ENCODE data around the gene JARID2.
"Not testable (repeated sequence)": the region's sequence is repeated elsewhere in the genome, so short reads cannot be mapped to it uniquely, and the experiment has no call there.

JARID2 gene

DNA sequence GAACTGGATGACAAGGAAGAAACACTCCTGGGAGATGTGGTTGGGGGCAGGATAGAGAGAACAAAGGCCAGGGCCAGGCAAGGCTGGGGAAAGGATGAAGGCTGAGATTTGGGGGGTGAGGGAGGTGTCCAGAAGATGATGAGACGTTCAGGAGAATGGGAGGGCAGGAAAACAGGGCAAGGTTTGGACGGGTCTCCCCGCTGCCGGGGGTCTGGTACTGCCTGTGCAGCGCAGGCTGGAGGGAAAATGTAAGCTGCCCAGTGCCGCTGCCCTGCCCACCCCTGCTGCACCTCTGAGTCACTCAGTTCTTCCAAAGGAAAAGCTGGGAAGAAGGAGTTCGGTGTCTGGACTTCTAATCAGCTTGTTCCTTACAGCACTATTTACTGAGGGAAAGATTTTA lies 286.1 kb downstream of the JARID2 start:
- no peaks in the 10 kb centered on the region for H3K27me3 ChIP-seq (ENCODE audit: control insufficient read depth, insufficient read depth, low read length)
- H3K9me3 ChIP-seq (ENCODE audit: control insufficient read depth, insufficient read depth, low read depth, low read length): peaks cover 12% of the 10 kb centered on the region; the same call in 1 of the 2 replicates
- no peak overlapping the region for H3K9ac ChIP-seq (ENCODE audit: low read length)
- H3K27ac ChIP-seq (ENCODE audit: low read depth, low read length): no peak overlapping the region
- H3K36me3 ChIP-seq (ENCODE audit: control insufficient read depth, insufficient read depth, low read length): no peaks in the 10 kb centered on the region
- no peaks in the 10 kb centered on the region for H3K4me1 ChIP-seq (ENCODE audit: control insufficient read depth, insufficient read depth, low read length)
- no peak overlapping the region for H3K4me3 ChIP-seq (ENCODE audit: low read depth, low read length)

DNA sequence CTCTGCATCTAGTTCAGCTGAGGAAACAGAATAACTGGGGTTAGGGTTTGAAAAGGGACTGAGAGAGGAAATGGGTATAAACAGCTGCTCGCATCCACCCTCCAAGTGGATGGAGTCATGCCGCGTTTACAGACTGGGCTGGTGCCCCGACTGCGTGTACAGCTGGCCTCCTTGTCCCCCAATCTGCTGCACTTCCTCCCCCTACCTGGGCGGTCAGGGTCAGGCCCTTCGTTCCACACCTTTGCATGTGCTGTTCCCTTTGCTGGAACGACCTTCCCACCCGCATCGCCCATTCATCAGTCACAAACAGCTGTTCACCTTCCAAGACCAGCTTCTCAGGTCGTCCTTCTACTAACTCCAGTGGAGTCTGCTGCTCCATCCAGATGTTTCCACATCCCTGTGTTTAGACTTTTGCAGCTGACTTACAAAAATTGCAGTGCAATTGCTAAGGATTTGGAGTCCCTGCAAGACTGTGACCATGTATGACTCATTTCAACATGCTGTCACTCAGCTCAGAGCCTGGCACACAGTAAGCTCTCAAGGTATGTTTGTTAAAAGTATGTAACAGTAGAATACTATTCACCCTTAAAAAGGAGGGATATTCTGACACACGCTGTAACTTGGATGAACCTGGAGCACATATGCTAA lies 287.6 kb downstream of the JARID2 start:
- Histone ChIP-seq H3K9me3 (ENCODE audit: control insufficient read depth, insufficient read depth, low read depth, low read length) (peaks cover 7% of the 10 kb centered on the region; the same call in 1 of the 2 replicates), H3K4me3 (ENCODE audit: low read depth, low read length) (no peak overlapping the region), H3K27me3 (ENCODE audit: control insufficient read depth, insufficient read depth, low read length) (no peaks in the 10 kb centered on the region), H3K27ac (ENCODE audit: low read depth, low read length) (no peak overlapping the region), H3K9ac (ENCODE audit: low read length) (no peak overlapping the region), H3K4me1 (ENCODE audit: control insufficient read depth, insufficient read depth, low read length) (no peaks in the 10 kb centered on the region), H3K36me3 (ENCODE audit: control insufficient read depth, insufficient read depth, low read length) (no peaks in the 10 kb centered on the region)

DNA sequence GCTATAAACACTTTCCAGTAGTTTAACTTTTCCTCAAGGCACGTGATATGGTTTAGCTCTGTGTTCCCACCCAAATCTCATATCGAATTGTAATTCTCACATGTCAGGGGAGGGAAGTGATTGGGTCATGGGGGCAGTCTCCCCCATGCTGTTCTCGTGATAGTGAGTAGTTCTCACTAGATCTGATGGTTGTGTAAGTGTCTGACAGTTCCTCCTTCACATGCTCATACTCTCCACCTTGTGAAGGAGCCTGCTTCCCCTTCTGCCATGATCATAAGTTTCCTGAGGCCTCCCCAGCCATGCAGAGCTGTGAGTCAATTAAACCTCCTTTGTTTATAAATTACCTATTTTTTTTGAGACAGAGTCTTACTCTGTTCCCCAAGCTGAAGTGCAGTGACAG lies 289.1 kb downstream of the JARID2 start:
- H3K27me3 ChIP-seq (ENCODE audit: control insufficient read depth, insufficient read depth, low read length): no peaks in the 10 kb centered on the region
- H3K4me3 ChIP-seq (ENCODE audit: low read depth, low read length): no peak overlapping the region
- no peak overlapping the region for H3K9ac ChIP-seq (ENCODE audit: low read length)
- H3K27ac ChIP-seq (ENCODE audit: low read depth, low read length): no peak overlapping the region
- H3K4me1 ChIP-seq (ENCODE audit: control insufficient read depth, insufficient read depth, low read length): no peaks in the 10 kb centered on the region
- peaks cover 7% of the 10 kb centered on the region; the same call in 1 of the 2 replicates for H3K9me3 ChIP-seq (ENCODE audit: control insufficient read depth, insufficient read depth, low read depth, low read length)
- no peaks in the 10 kb centered on the region for H3K36me3 ChIP-seq (ENCODE audit: control insufficient read depth, insufficient read depth, low read length)

DNA sequence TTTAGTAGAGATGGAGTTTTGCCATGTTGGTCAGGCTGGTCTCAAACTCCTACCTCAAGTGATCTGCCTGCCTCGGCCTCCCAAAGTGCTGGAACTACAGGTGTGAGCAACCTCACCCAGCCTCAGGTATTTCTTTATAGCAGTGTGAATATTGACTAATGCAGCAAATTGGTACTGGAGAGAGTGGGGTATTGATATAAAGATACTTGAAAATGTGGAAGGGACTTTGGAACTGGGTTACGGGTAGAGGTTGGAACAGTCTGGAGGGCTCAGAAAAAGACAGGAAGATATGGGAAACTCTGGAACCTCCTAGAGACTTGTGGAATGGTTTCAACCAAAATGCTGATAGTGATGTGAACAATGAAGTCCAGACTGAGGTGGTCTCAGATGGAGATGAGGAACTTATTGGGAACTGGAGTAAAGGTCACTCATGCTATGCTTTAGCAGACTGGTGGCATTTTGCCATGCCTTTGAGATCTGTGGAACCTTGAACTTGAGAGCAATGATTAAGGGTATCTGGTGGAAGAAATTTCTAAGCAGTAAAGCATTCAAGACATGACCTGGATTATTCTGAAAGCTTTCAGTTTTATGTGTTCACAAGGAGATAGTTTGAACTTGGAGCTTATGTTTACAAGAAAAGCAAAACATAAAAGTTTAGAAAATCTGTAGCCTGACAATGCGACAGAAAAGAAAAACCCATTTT lies 289.8 kb downstream of the JARID2 start:
- Histone ChIP-seq H3K27ac (ENCODE audit: low read depth, low read length) (no peak overlapping the region), H3K36me3 (ENCODE audit: control insufficient read depth, insufficient read depth, low read length) (no peaks in the 10 kb centered on the region)

DNA sequence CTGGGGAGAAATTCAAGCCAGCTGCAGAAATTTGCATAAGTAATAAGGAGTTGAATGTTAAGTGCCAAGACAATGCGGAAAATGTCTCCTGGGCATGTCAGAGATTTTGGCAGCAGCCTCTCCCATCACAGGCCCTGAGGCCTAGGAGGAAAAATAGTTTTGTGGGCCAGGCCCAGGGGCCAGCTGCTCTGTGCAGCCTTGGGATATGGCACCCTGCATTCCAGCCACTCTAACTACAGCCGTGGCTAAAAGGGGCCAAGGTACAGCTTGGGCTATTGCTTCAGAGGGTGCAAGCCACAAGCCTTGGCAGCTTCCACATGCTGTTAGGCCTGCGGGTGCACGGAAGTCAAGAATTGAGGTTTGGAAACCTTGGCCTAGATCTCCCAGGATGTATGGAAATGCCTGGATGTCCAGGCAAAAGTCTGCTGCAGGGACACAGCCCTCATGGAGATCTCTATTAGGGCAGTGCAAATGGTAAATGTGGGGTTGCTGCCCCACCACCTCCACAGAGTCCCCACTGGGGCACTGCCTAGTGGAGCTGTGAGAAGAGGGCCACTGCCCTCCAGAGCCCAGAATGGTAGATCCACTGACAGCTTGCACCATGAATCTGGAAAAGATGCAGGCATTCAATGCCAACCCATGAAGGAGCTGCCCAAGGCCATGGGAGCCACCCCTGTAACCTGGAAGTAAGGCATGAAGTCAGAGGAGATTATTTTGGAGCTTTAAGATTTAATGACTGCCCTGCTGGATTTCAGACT lies 290.5 kb downstream of the JARID2 start:
- H3K4me3 ChIP-seq (ENCODE audit: low read depth, low read length): no peak overlapping the region
- H3K9ac ChIP-seq (ENCODE audit: low read length): no peak overlapping the region
- no peak overlapping the region for H3K27ac ChIP-seq (ENCODE audit: low read depth, low read length)

More for the DNA sequence above, 289.8 kb downstream of the JARID2 start:
- Histone ChIP-seq H3K27me3 (ENCODE audit: control insufficient read depth, insufficient read depth, low read length) (no peaks in the 10 kb centered on the region), H3K4me3 (ENCODE audit: low read depth, low read length) (no peak overlapping the region), H3K9me3 (ENCODE audit: control insufficient read depth, insufficient read depth, low read depth, low read length) (peaks cover 7% of the 10 kb centered on the region; the same call in 1 of the 2 replicates), H3K4me1 (ENCODE audit: control insufficient read depth, insufficient read depth, low read length) (no peaks in the 10 kb centered on the region), H3K9ac (ENCODE audit: low read length) (no peak overlapping the region)

DNA sequence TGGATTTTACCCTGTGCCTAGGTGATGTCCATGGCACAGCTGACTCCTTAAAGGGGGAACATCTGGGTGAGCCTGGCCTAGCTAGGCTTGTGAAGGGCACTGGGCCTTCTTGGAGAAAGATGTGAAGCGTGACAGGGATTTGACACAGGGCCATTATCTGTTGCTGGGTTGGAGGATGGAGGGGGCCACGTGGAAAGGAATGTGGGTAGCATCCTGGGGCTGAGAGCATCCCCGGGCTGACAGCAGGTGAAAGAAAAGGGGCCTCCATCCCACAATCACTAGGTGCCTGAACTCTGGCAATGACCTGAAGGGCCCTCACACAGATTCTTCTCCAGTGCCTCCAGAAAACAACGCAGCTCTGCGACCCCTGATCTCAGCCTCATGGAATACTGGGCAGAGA lies 292.2 kb downstream of the JARID2 start:
- Histone ChIP-seq H3K9ac (ENCODE audit: low read length) (no peak overlapping the region), H3K9me3 (ENCODE audit: control insufficient read depth, insufficient read depth, low read depth, low read length) (peaks cover 7% of the 10 kb centered on the region; the same call in 1 of the 2 replicates), H3K36me3 (ENCODE audit: control insufficient read depth, insufficient read depth, low read length) (no peaks in the 10 kb centered on the region), H3K4me1 (ENCODE audit: control insufficient read depth, insufficient read depth, low read length) (no peaks in the 10 kb centered on the region), H3K27ac (ENCODE audit: low read depth, low read length) (no peak overlapping the region), H3K4me3 (ENCODE audit: low read depth, low read length) (no peak overlapping the region), H3K27me3 (ENCODE audit: control insufficient read depth, insufficient read depth, low read length) (no peaks in the 10 kb centered on the region)

More for the DNA sequence above, 290.5 kb downstream of the JARID2 start:
- Histone ChIP-seq H3K4me1 (ENCODE audit: control insufficient read depth, insufficient read depth, low read length) (no peaks in the 10 kb centered on the region), H3K36me3 (ENCODE audit: control insufficient read depth, insufficient read depth, low read length) (no peaks in the 10 kb centered on the region), H3K9me3 (ENCODE audit: control insufficient read depth, insufficient read depth, low read depth, low read length) (peaks cover 7% of the 10 kb centered on the region; the same call in 1 of the 2 replicates), H3K27me3 (ENCODE audit: control insufficient read depth, insufficient read depth, low read length) (no peaks in the 10 kb centered on the region)

DNA sequence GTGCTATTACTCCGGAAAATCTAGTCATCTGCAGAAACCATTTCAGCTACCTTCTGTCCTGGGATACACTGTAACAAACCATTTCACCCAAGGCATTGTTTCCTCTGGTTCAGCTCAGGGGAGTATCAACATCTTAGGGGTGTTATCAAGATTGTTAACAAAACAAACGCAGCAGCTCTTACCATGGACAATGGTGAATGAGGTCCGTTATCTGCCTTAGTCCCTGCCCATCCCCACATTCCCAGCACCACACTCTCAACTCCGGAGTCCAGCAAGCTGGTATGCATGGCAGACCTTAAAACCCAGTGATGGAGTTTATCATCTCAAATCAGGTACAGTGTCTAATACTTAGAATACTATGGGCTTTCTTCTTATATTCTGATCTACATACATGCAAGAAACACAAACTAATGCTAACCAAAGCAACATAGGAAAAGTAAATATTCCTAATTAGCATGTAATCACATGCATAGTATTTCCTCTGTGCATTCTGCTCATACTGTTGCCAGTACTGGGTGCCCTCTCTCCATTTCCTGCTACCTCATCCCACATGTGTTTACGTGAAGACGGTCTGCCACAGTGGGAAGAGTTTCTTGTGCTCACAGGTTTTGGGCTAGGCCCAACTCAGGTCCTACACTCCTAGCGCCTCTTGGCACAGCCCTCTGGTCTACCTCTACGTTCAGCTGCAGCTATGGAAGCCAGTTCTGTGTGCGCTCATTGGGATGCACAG lies 293.1 kb downstream of the JARID2 start:
- Histone ChIP-seq H3K27ac (ENCODE audit: low read depth, low read length) (no peak overlapping the region), H3K9me3 (ENCODE audit: control insufficient read depth, insufficient read depth, low read depth, low read length) (peaks cover 11% of the 10 kb centered on the region), H3K36me3 (ENCODE audit: control insufficient read depth, insufficient read depth, low read length) (no peaks in the 10 kb centered on the region), H3K4me3 (ENCODE audit: low read depth, low read length) (no peak overlapping the region), H3K9ac (ENCODE audit: low read length) (no peak overlapping the region), H3K27me3 (ENCODE audit: control insufficient read depth, insufficient read depth, low read length) (no peaks in the 10 kb centered on the region), H3K4me1 (ENCODE audit: control insufficient read depth, insufficient read depth, low read length) (no peaks in the 10 kb centered on the region)

DNA sequence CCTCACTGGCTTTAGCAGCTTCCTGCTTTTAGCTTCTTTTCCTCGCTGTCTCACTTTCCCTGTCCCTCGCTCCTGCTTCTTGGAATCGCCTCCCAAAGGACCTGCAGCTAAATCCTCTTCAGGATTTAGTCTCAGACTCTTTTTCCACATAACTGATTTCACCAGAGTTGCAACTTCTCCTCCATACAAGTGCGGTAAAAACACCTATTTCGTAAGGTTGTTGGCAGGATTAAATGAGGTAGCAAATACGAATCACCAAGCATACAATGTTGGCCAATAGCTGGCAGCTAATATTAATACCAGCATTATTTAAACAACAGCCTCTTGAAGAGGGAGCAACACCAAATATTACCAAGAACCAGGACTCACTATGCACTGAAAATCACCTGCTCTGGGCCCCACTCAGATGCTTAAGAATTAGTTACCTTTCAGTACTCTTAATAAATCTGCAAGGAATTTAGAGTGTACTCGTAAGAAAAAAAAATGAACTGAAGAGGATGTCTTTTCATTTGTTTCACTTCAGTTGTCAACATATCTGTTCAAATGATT lies 293.9 kb downstream of the JARID2 start:
- no peaks in the 10 kb centered on the region for H3K36me3 ChIP-seq (ENCODE audit: control insufficient read depth, insufficient read depth, low read length)
- H3K4me3 ChIP-seq (ENCODE audit: low read depth, low read length): no peak overlapping the region
- H3K27ac ChIP-seq (ENCODE audit: low read depth, low read length): no peak overlapping the region
- peaks cover 16% of the 10 kb centered on the region for H3K9me3 ChIP-seq (ENCODE audit: control insufficient read depth, insufficient read depth, low read depth, low read length)
- H3K4me1 ChIP-seq (ENCODE audit: control insufficient read depth, insufficient read depth, low read length): no peaks in the 10 kb centered on the region
- no peak overlapping the region for H3K9ac ChIP-seq (ENCODE audit: low read length)
- no peaks in the 10 kb centered on the region for H3K27me3 ChIP-seq (ENCODE audit: control insufficient read depth, insufficient read depth, low read length)

DNA sequence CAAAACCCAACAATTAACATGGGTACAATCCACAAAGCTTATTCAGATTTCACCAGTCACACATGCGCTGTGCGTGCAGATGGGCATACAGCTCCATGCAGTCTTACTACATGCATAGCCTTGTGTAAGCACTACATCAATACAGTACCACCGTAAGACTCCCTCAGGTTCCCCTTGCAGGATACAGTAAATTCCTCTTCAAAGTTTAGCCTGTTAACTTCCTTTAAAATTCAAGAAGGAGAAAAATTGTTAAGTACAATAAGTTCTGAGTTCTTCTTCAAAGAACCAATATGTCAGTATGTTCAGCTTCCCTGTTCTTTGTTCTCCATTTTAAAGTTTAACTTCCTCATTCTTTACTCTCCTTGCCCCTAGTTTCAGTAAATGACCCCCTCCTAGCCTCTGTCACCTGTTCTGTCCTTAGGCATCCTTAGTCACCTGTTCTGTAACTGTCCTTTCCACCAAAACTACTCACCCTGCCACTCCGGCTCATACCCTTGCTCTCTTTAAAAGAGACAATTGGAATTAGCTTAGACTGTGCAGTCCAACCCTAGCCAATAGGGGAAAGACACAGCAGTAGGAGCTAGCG lies 297.6 kb downstream of the JARID2 start:
- not testable (repeated sequence) for H3K9me3 ChIP-seq (ENCODE audit: control insufficient read depth, insufficient read depth, low read depth, low read length); H3K27ac ChIP-seq (ENCODE audit: low read depth, low read length); H3K36me3 ChIP-seq (ENCODE audit: control insufficient read depth, insufficient read depth, low read length); H3K27me3 ChIP-seq (ENCODE audit: control insufficient read depth, insufficient read depth, low read length); H3K9ac ChIP-seq (ENCODE audit: low read length); H3K4me3 ChIP-seq (ENCODE audit: low read depth, low read length)
- H3K4me1 ChIP-seq (ENCODE audit: control insufficient read depth, insufficient read depth, low read length): peaks cover 12% of the 10 kb centered on the region

DNA sequence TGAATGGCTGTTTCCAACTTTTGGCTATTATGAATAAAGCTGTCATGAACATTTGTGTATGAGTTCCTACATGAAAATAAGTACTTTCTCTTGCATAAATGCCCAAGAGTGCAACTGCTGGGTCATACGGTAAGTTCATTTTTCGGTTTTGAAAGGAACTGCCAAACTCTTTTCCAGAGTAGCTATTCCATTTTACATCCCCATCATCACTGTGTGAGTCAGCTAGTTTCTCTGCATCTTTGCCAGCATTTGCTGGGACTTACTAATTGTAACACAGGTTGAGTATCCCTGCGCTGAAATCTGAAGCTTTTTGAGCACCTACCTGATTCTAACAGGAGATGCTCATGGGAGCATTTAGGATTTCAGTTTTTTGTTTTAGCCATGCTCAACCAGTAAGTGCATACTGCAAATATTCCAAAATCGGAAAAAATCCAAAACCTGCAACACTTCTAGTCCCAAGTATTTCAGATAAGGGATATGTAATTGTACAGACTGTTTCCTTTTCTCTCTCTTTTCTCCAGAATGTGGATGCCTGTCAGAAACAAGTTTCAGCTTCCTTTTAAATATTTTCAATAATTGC lies 298.5 kb downstream of the JARID2 start:
- H3K4me3 ChIP-seq (ENCODE audit: low read depth, low read length): no peak overlapping the region
- H3K27ac ChIP-seq (ENCODE audit: low read depth, low read length): no peak overlapping the region
- peaks cover 10% of the 10 kb centered on the region for H3K9me3 ChIP-seq (ENCODE audit: control insufficient read depth, insufficient read depth, low read depth, low read length)
- H3K27me3 ChIP-seq (ENCODE audit: control insufficient read depth, insufficient read depth, low read length): no peaks in the 10 kb centered on the region
- no peaks in the 10 kb centered on the region for H3K36me3 ChIP-seq (ENCODE audit: control insufficient read depth, insufficient read depth, low read length)
- H3K4me1 ChIP-seq (ENCODE audit: control insufficient read depth, insufficient read depth, low read length): peaks cover 13% of the 10 kb centered on the region
- no peak overlapping the region for H3K9ac ChIP-seq (ENCODE audit: low read length)

Measured in HUES6 (cell line).